ENCODE measurements around the gene SLC22A31. TPM values are rescaled to one million over a fixed set of nuclear protein-coding genes. Genes with fewer than 3 reads are reported as not detected.
A peak's percentile ranks its signal among the peaks of the same experiment; 100 is the strongest.
"Not testable (repeated sequence)": the region's sequence is repeated elsewhere in the genome, so short reads cannot be mapped to it uniquely, and the experiment has no call there.

SLC22A31 gene
- total RNA-seq, 1 donor from 2014 or later = 2.3 TPM

DNA sequence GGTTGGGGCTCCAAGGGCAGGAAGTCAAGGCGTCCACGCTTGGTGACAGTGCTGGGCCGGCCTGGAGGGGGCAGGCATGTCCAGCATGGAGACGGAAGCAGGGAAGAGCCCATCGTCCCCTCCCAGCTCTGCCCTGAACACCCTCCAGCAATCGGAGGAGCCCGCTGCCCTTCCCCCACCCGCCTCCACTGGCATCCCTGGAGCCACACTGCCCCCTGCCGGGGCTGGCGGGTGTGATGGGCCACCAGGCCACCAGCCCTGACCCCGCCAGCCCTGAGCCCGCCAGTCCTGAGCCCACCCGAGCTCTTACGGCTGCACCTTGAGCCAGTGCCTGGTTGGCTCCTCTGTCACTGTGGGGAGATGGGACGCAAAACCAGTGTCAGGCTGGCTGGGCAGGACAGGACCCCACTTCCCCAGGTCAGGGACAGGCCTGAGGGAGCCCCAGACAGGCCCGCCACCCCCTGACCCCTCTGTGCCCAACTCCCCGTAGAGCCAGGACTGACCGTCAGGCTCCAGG, 32.9 kb downstream of the SLC22A31 start:
- H3K36me3 Mint-ChIP-seq (ENCODE audit: low read depth) = no peaks in the 10 kb centered on the region
- intact Hi-C loops (cut with micrococcal nuclease) = loop anchor here (1.0 to 10.0 kb wide), 3 partner anchors 225 to 423 kb away; no protein-coding TSS in a partner anchor
- no peak overlapping the region for H3K27ac Mint-ChIP-seq
- H3K4me1 Mint-ChIP-seq = peaks cover 6% of the 10 kb centered on the region
- H3K4me3 Mint-ChIP-seq = no peak overlapping the region
- no peaks in the 10 kb centered on the region for H3K9me3 Mint-ChIP-seq
- H3K27me3 Mint-ChIP-seq = peaks cover 6% of the 10 kb centered on the region
- peak; percentile 96 for DNase-seq

DNA sequence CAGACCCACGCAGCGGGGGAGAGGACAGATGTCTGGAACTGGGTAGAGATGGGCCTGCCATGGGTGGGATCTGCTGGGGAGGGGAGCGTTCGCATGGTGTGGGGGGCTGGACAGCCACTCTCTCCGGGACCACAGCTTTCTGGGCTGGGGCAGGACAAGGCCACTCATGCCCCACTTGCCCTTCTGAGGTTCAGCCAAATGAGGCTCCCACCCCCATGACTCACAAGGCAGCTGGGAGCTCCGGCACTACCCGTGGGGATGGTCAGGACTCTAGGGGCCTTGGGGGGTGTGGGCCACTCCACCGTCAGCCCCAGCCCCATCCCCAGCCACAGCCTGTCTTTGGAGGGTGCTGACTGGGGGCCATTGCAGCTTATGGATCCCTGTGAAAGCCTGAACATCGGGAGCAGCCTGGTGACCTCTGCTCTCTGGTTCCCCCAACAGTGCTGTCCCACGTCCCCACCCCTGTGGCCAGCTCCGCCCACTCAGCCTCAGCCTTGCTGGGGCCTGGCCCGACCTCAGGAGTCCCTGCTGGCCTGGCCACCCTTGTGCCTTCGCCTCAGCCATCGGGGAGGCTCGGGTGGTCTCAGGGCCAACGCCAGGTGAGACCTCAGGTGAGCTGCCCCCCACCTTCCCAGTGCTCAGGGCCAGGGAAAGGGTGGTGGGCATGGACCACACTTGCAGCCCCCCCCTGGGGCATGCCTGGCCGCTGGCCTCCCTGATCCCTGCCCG, 33.5 kb downstream of the SLC22A31 start:
- intact Hi-C loops (cut with micrococcal nuclease) = loop anchor here (1.0 to 10.0 kb wide), 3 partner anchors 225 to 422 kb away; no protein-coding TSS in a partner anchor
- H3K27me3 Mint-ChIP-seq = peaks cover 6% of the 10 kb centered on the region
- no peaks in the 10 kb centered on the region for H3K9me3 Mint-ChIP-seq
- no peaks in the 10 kb centered on the region for H3K36me3 Mint-ChIP-seq (ENCODE audit: low read depth)
- no peak for DNase-seq
- no peak overlapping the region for H3K4me3 Mint-ChIP-seq
- H3K4me1 Mint-ChIP-seq = peaks cover 6% of the 10 kb centered on the region
- no peak overlapping the region for H3K27ac Mint-ChIP-seq

DNA sequence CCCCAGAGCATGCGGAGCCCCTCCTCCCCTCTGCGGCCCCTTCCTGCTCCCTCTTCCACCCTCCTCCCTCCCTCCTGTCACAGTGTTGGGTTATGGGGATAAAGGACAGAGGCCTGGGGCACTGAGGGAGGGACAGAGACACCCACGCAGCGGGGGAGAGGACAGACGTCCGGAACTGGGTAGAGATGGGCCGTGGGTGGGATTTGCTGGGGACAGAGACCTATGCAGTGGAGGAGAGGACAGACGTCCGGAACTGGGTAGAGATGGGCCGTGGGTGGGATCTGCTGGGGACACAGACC, 34.7 kb downstream of the SLC22A31 start:
- not testable (repeated sequence) for DNase-seq; H3K36me3 Mint-ChIP-seq (ENCODE audit: low read depth); H3K27ac Mint-ChIP-seq; H3K9me3 Mint-ChIP-seq; H3K4me1 Mint-ChIP-seq; H3K4me3 Mint-ChIP-seq; H3K27me3 Mint-ChIP-seq
- intact Hi-C loops (cut with micrococcal nuclease) = loop anchor here (10.0 kb wide), 1 partner anchor 421 kb away; no protein-coding TSS in a partner anchor

DNA sequence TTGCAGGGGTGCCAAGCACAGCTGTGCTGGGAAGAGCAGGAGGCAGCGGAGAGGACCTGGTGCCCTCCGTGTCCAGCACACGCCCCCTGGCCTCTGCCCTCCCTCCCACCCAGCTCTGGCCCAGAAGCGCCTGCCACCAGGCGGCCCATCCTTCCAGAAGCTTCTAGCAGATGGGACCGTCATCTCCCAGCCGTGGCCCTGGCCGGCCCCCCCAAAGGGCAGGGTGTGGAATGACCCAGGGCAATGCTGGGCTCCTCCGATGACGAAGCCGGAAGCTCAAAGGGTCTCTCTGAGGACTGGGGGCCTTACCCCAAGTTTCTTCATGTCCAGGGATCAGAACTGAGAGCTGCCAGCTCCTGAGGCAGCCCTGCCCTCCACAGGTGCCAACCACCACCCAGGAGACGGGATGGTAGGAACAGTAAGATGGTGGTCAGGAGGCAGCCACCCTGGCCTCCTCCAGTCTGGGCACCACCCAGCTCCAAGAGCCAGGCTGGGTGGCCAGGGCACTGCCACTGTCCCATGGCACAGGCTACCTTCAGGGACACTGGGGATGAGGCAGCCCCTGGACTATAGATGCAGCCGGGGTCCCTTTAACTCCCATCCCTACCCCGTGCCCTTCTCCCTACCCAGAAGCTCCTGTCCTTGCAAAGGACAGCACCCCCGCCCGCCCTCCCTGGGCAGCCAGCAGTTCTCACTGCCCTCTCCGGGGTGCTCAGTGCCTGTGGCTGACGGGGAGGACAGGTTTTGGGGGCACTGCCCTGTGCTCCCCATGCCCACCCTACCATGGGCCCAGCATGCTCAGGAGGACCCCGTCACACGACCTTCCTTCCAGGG, 35.3 kb downstream of the SLC22A31 start:
- no peaks in the 10 kb centered on the region for H3K36me3 Mint-ChIP-seq (ENCODE audit: low read depth)
- no peak overlapping the region for H3K27ac Mint-ChIP-seq
- DNase-seq = no peak
- H3K9me3 Mint-ChIP-seq = no peaks in the 10 kb centered on the region
- no peak overlapping the region for H3K4me3 Mint-ChIP-seq
- no peaks in the 10 kb centered on the region for H3K4me1 Mint-ChIP-seq
- H3K27me3 Mint-ChIP-seq = peaks cover 3% of the 10 kb centered on the region
- intact Hi-C loops (cut with micrococcal nuclease) = loop anchor here (10.0 kb wide), 1 partner anchor 420 kb away; no protein-coding TSS in a partner anchor

DNA sequence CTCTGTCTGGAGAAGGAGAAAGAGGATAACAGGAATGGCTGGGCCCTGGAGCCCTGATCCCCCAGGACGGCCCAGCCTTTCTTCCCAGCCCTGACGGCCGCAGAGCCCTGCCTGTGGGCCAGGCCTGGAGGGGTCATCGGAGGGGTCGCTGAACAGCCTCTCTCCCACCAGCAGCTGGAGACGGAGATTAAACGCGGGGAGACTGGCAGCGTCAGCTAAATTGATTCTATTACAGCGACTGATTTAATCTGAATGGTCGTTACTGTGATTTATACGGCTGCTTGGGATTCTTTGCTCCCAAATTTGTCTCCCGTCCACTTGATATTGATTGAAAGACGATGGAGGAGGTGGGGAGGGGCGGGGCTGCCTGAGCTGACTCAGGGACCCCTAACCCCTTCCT, 35.9 kb downstream of the SLC22A31 start:
- Mint-ChIP-seq H3K4me1 (no peaks in the 10 kb centered on the region), H3K27ac (no peak overlapping the region), H3K27me3 (peaks cover 3% of the 10 kb centered on the region), H3K4me3 (no peak overlapping the region), H3K36me3 (ENCODE audit: low read depth) (no peaks in the 10 kb centered on the region), H3K9me3 (no peaks in the 10 kb centered on the region)
- DNase-seq = no peak
- intact Hi-C loops (cut with micrococcal nuclease) = loop anchor here (10.0 kb wide), 1 partner anchor 420 kb away; no protein-coding TSS in a partner anchor

DNA sequence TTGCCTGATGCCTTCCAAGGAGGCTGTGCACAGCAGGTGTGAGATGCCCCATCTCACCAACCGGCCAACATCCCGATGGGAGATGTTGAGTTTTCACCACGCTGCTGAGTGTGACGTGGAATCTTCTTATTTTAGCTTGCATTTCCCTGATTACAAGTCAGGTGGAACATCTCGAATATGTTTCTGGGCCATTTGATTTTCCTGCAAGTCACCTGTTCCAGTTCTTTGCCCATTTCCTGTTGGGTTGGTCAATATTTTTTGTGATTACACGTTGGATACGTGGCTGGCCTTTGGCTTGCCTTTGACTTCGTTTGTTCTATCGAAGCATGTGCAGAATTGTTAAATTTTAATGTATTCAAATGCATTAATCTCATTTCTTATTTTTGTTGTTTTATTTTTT, 37.0 kb downstream of the SLC22A31 start:
- H3K27ac Mint-ChIP-seq = no peak overlapping the region
- intact Hi-C loops (cut with micrococcal nuclease) = loop anchor here (10.0 kb wide), 1 partner anchor 418 kb away; no protein-coding TSS in a partner anchor
- H3K4me1 Mint-ChIP-seq = no peaks in the 10 kb centered on the region

DNA sequence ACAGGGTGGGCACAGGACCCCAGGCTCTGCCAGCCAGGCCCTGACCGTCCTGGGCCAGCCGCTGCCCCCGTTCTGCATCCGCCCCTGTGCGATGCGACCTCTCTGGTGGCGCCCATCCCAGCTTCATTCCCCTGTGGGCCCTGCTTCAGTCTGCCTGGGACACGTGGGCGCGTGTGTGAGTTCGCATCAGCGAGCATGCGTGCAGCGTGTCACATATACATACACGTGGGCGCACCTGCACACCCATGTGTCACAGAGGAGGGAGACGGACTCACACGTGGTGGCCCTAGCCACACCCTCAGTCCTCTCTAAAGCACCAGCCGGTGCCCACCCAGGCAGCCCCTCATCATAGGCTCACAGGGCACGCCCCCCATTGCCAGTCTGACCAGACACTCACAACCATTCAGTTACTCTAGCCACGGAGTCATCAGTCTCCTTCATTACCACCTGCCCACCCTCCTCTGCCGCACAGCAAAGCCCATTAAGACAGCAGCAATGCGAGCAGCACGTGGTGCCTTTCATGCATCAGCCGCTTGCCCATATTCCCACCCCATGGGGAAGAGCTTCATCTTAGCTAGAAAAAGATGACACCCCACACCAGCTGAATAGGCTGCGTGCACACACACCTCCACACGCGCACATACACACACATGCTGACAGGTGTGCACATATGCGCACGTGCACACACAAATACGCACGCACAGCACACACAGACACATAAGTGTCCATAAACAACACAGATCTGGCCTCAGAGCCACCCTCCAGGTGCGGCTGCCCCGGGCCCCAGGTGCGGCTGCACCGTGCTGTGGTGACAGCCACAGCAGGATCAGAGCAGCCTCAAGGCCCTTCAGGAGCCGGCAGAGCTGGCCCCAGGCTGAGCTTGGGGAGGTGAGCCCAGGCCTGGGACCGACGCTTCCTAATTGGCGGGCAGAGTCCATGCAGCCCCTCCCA, 38.3 kb downstream of the SLC22A31 start:
- Mint-ChIP-seq H3K9me3 (peaks cover 3% of the 10 kb centered on the region), H3K27me3 (peaks cover 3% of the 10 kb centered on the region), H3K36me3 (ENCODE audit: low read depth) (no peaks in the 10 kb centered on the region), H3K4me1 (no peaks in the 10 kb centered on the region), H3K27ac (no peak overlapping the region), H3K4me3 (no peak overlapping the region)
- no peak for DNase-seq
- intact Hi-C loops (cut with micrococcal nuclease) = loop anchor here (10.0 kb wide), 1 partner anchor 417 kb away; no protein-coding TSS in a partner anchor

More for the DNA sequence above, 37.0 kb downstream of the SLC22A31 start:
- H3K27me3 Mint-ChIP-seq = peaks cover 3% of the 10 kb centered on the region
- no peaks in the 10 kb centered on the region for H3K36me3 Mint-ChIP-seq (ENCODE audit: low read depth)
- no peak for DNase-seq
- no peak overlapping the region for H3K4me3 Mint-ChIP-seq
- H3K9me3 Mint-ChIP-seq = no peaks in the 10 kb centered on the region

DNA sequence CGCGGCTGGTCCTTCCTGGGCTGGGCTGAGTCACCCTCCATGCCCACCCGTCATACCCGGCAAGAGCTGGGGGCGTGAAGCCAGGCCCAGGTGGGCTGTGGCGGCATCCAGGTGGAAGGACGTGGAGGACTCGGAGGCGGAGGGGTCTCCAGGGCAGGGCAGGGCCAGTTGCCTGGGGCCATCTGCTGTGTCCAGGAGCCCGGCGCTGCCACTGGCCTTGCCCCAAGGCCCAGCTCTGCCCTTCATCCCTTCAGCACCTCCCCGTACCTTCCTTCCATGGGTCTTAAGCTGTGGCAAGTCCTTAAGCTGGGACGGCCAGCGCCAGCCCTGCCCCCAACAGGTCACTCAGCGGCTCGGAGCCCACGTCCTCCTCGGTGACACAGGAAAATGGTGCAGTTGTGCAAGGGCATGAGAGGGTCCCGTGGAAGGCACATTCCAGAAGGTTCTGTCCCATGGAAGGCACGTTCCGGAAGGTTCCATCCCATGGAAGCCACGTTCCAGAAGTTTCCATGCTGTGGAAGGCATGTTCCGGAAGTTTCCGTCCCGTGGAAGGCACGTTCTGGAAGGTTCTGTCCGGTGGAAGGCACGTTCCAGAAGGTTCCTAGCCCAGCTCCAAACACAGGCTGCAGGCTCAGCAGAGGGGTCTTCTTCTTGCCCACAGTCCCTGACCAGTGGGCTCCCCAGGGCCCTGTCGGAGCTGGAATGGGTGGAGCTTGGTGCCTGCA, 39.2 kb downstream of the SLC22A31 start:
- Mint-ChIP-seq H3K27me3 (no peaks in the 10 kb centered on the region), H3K9me3 (peaks cover 3% of the 10 kb centered on the region)
- intact Hi-C loops (cut with micrococcal nuclease) = loop anchor here (10.0 kb wide), 1 partner anchor 416 kb away; no protein-coding TSS in a partner anchor

DNA sequence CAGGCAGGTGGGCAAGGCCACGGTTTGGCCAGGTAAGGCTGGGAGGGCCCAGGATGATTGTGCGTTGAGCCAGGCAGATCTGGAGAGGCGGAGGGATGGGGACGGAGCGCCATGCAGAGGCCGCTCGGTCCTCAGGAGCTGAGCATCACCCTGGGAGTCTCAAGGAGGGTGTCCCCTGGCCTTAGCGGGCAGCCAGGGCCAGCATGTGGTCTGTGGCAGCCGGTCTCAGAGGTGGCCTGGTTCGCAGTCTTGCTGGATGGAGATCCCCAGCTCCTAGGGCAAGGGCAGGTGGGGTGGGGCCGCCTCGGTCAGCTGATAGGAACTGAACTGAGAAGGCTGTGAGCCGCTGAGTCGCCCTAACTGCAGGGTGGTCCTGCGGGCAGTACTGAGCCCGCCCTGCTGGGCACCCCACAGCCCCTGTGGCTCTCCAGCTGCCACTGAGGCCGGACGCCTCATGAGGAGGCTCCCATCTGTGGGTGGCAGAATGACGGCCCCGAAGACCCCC, 40.4 kb downstream of the SLC22A31 start:
- Mint-ChIP-seq H3K27ac (no peak overlapping the region), H3K27me3 (no peaks in the 10 kb centered on the region), H3K4me3 (no peak overlapping the region), H3K36me3 (ENCODE audit: low read depth) (no peaks in the 10 kb centered on the region), H3K9me3 (peaks cover 3% of the 10 kb centered on the region), H3K4me1 (no peaks in the 10 kb centered on the region)
- intact Hi-C loops (cut with micrococcal nuclease) = loop anchor here (10.0 kb wide), 1 partner anchor 415 kb away; no protein-coding TSS in a partner anchor
- DNase-seq = no peak

More for the DNA sequence above, 39.2 kb downstream of the SLC22A31 start:
- H3K27ac Mint-ChIP-seq = no peak overlapping the region
- no peak overlapping the region for H3K4me3 Mint-ChIP-seq
- H3K4me1 Mint-ChIP-seq = no peaks in the 10 kb centered on the region
- no peaks in the 10 kb centered on the region for H3K36me3 Mint-ChIP-seq (ENCODE audit: low read depth)
- DNase-seq = no peak

DNA sequence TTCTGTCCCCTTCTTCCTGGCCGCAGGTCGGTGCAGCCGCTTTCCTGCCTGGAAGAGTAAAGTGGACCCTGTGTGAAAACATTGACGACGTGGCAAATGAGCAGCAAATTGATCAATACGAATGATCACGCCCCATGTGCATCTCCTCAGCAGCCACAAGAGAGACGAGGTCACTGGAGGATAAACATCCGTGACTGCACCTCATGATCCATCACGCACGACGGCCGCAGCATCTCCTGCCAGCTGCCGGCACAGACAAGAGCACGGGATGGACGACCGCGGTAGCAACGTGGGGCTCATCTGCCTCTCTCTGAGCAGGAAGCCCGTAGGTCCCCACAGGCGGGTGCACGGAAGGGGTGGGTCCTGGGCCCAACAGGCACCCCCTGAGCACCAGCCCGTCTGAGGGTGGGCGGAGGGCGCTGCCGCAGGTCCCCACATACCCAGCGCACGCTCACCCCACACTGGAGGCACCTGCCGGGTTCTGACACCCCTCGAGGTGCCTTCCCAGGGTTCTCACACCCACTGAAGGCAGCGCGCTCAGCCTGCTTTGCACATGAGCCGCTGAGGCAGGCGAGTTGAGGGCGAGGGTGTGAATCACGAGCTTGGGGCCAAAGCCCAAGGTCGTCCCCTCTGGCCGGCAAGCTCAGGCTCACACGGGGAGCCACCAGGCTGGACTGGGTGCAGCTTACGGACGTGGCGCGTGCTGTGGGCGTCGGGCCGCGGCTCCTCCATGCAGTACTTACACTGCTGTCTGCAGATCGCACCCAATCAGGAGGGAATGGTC, 41.1 kb downstream of the SLC22A31 start:
- intact Hi-C loops (cut with micrococcal nuclease) = no loop called here
- Mint-ChIP-seq H3K36me3 (ENCODE audit: low read depth) (no peaks in the 10 kb centered on the region), H3K4me1 (no peaks in the 10 kb centered on the region), H3K27me3 (no peaks in the 10 kb centered on the region), H3K4me3 (no peak overlapping the region), H3K27ac (no peak overlapping the region), H3K9me3 (peaks cover 3% of the 10 kb centered on the region)
- DNase-seq = no peak

DNA sequence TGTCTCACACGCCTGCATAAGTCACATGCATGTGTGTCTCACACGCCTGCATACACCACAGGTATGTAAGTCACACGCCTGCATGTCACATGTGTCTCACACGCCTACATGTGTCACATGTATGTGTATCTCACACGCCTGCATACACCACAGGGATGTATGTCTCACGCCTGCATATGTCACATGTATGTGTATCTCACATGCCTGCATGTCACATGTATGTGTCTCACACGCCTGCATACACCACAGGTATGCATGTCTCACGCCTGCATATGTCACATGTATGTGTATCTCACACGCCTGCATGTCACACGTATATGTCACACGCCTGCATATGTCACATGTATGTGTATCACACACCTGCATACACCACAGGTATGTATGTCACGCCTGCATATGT, 42.6 kb downstream of the SLC22A31 start:
- Mint-ChIP-seq H3K36me3 (ENCODE audit: low read depth) (no peaks in the 10 kb centered on the region), H3K4me1 (no peaks in the 10 kb centered on the region), H3K27ac (no peak overlapping the region), H3K9me3 (peaks cover 3% of the 10 kb centered on the region), H3K4me3 (no peak overlapping the region), H3K27me3 (no peaks in the 10 kb centered on the region)
- intact Hi-C loops (cut with micrococcal nuclease) = no loop called here
- DNase-seq = no peak

All from activated CD4-positive, alpha-beta T cell treated with anti-CD3 and anti-CD28 coated beads, Interleukin-2, amount 10 ng/mL, durations not matched to agents 24 days and 14 days (primary cell).